ENCODE results near the gene RPUSD3.

- TF ChIP-seq, protein P1, sequence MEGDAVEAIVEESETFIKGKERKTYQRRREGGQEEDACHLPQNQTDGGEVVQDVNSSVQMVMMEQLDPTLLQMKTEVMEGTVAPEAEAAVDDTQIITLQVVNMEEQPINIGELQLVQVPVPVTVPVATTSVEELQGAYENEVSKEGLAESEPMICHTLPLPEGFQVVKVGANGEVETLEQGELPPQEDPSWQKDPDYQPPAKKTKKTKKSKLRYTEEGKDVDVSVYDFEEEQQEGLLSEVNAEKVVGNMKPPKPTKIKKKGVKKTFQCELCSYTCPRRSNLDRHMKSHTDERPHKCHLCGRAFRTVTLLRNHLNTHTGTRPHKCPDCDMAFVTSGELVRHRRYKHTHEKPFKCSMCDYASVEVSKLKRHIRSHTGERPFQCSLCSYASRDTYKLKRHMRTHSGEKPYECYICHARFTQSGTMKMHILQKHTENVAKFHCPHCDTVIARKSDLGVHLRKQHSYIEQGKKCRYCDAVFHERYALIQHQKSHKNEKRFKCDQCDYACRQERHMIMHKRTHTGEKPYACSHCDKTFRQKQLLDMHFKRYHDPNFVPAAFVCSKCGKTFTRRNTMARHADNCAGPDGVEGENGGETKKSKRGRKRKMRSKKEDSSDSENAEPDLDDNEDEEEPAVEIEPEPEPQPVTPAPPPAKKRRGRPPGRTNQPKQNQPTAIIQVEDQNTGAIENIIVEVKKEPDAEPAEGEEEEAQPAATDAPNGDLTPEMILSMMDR (tag by site-specific recombination; IDR thresholded peaks at IDR 0.05) = no peak
- TF ChIP-seq ZNF555 (tag by site-specific recombination; conservative IDR thresholded peaks at IDR 0.05) (no peak), ZNF138 (tag by site-specific recombination; IDR thresholded peaks at IDR 0.05; ENCODE audit: borderline replicate concordance) (no peak), ZNF791 (tag by site-specific recombination; IDR thresholded peaks at IDR 0.05) (no peak)
Measured at GRCh38 chr3:9810846-9811245, 33.0 kb downstream of the RPUSD3 start.

All from HEK293 (cell line).